HTR-8/SVneo (cell line): ENCODE data around the gene RTN4RL1.
A peak's percentile ranks its signal among the peaks of the same experiment; 100 is the strongest.
"Not testable (repeated sequence)": the region's sequence is repeated elsewhere in the genome, so short reads cannot be mapped to it uniquely, and the experiment has no call there.

ENCODE experiments used
- DNase-seq: peaks from one replicate; pipeline ENCODE4 v3.0.0; 2011; ENCODE audit warnings: low spot score, mixed read lengths; ENCODE audit not compliant: insufficient read length
- FAIRE-seq: peaks from 2 replicates; lab custom pipeline; 2011; peaks lifted over from hg19 to GRCh38; lab: Jason Lieb, UNC

The RTN4RL1 gene

GRCh38 chr17:2008332-2009126 lies 16.6 kb downstream of the RTN4RL1 start:
- FAIRE-seq, result no peak
- no peak for DNase-seq

- FAIRE-seq (no peak), DNase-seq (no peak)
These were observed 20.6 kb downstream of the RTN4RL1 start for GRCh38 chr17:2004435-2004952.

- DNase-seq (no peak), FAIRE-seq (no peak)
These were observed 21.6 kb downstream of the RTN4RL1 start for GRCh38 chr17:2003525-2003924.

GRCh38 chr17:2002767-2003329 lies 22.3 kb downstream of the RTN4RL1 start:
- no peak for DNase-seq
- no peak for FAIRE-seq

- peak; percentile 40 for FAIRE-seq
- DNase-seq, result no peak
These were observed 25.4 kb downstream of the RTN4RL1 start for GRCh38 chr17:1999557-2000251.

- no peak for FAIRE-seq
- DNase-seq, result no peak
These were observed 27.0 kb downstream of the RTN4RL1 start for GRCh38 chr17:1997927-1998742.

DNA sequence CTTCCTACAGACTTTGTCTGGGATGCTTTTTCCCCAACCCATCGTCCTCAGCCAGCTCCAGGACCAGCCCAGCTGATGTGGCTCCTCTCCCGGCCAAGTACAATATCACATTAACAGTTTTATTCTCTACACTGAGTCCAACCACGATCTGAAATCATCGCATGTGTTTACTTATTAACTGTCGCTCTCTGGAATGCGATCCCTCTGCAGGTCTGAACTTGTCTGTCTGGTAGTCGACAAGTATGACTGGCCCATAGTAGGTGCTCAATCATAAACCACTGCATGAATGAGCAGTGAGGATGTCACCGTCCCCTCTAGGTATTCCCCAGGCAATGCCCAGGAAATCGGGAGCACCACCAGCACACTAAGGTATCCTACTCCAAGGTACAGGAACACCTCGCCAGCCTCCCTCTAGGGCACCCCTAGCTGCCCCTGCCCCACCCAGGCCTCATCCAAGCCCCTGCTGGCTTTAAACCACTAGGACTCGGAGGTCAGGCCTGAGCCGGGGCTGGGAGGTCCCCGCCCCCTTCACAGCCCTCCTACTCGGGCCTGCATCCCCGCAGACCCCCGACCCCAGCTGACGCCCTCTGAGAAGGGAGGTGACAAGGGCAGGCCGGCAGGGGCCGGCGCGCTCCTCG lies 27.7 kb downstream of the RTN4RL1 start:
- FAIRE-seq (peak; percentile 99), DNase-seq (peak; percentile 49)

- DNase-seq, result no peak
- no peak for FAIRE-seq
These were observed 28.3 kb downstream of the RTN4RL1 start for GRCh38 chr17:1996800-1997288.

DNA sequence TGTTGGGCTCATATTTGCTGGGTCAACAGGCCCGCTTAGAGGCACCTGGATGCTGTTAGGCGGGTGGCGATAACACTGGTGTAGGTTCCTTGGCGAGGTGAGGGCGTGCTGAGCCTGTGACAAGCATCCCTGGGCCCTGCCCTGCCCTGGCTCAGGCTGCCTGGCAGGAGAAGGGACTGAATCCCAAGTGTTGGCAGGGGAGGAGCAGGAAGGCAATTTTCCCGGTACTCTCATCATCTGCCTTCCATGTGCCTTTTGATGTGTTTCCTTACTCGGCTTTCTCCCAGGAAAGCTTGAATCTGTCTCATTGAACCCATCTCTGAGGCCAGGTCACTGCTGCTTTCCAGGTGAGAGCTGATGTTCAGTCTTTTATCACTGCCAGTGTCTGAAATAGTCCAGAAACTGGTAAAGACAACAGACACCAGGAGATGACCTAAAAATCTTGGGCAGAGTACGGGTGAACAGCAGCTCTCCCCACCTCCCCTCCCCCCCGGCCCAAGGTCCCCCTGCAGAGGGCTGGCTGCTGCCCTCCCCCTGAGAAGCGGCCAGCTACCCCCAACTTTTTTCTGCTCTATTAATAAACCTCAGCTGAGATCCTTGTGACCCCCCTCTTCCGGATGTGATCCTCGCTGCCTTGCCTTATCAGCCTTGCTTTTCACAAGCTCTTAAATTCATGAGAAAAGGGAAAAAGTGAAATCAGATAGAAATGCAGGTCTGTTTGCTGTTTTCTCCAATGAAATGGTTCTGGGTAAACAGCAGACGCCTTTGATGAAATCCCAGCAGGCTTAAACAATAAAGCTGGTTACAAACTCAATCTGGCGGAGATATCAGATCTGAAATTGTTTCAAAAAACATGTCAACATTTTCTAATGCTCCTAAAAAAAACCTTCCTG lies 29.0 kb downstream of the RTN4RL1 start:
- no peak for FAIRE-seq
- no peak for DNase-seq

DNA sequence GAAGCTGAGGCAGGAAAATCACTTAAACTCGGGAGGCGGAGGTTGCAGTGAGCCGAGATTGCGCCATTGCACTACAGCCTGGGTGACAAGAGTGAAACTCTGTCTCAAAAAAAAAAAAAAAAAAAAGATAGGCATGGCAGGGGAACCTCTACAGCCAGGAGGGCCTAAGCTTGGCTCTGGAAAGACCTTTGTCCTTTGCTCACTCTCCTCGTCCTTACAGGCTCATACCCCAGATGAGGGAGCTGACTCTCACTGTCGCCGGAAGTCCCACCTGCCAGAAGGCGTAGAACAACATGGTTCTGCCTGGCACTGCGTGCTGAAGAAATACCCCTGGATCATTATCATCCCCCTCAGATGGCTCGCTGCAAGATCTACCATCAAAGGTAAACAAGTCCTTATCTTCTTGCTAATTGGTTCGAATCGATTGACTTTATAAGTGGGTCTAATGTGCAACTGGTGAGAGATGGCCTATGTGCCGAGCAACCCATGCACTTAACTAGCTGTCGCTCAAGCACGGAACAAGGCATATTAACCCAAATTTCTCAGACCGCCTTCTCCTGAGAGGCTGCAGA lies 29.7 kb downstream of the RTN4RL1 start:
- DNase-seq (no peak), FAIRE-seq (no peak)

GRCh38 chr17:1994707-1995106 lies 30.4 kb downstream of the RTN4RL1 start:
- DNase-seq, result no peak
- no peak for FAIRE-seq

DNA sequence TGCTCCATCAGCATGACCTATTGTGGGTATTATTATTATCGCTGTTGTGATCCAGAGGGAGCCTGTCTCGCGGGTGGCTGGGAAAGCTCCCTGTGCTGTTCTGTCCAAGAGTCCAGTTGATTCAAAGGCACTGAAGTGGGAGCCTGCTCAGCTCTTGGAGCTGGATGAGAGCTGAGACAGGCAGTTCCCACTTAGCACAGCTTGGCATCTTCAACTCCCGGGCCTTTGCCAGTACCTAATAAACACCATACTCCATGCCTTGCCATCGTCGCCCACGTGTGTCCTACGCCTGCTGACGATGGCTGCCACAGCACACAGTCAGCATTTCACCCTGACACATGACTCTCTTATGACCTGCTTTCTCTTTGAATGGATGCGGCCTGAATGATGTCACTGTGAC lies 32.6 kb downstream of the RTN4RL1 start:
- FAIRE-seq (no peak), DNase-seq (no peak)

DNA sequence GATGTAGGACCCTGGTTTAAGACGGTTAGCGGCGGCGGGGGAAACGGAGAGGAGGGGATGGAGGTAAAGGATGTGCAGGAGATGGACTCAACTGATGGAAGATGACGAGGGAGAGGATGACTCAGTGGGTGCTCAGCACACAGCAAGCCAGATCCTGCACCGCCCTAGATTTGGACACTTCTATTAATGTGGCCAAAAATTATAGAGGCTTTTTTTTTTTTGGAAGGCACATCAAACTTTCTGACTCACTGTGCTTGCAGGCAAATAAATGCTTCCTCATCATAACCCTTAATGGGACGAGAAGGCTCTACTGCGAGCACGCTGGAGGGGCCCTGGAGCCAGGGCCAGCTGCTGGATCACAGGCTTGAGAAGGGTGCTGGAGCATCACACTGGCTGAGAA lies 36.0 kb downstream of the RTN4RL1 start:
- peak; percentile 69 for FAIRE-seq
- no peak for DNase-seq

GRCh38 chr17:1986783-1987451 lies 38.2 kb downstream of the RTN4RL1 start:
- no peak for DNase-seq
- no peak for FAIRE-seq

DNA sequence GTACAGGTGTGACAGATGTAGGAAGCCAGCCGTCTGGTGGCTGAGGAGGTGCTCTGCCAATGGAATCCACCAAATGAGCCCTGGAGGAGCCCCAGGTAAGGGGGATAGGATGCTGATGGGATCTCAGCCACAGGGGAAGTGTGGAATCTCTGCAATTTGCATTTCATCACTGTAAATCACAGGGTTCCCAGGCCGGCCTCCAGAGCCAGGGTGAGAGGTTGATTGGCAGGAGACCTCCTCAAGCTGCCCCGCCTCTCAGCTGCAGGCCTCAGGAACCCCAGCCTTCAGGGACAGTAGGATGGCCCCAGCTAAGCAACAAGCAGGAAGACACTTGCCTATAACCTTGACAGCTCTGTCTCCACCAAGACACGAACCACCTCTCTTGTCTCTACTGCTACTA lies 39.4 kb downstream of the RTN4RL1 start:
- DNase-seq, result no peak

DNA sequence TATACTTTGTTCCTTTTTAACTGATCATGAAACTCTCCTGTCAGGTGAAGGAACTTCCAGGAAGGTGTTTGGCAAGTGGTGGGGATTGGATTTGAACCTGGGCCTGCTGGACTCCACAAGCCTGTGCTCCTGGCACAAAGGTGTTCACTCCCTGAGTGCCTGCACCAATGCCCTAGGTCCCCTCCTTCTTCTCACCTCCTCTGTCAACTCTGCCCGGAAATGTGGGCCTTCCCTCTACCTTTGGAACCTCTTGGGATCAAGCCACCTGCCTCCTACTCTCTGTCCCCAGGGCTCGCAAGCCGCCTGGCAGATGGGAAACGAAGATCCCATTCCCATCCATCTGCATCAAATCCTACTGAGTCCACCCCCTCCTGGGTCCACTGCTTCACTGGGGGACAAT lies 40.0 kb downstream of the RTN4RL1 start:
- no peak for FAIRE-seq

More for the DNA sequence above, 39.4 kb downstream of the RTN4RL1 start:
- no peak for FAIRE-seq

GRCh38 chr17:1982793-1983366 lies 42.3 kb downstream of the RTN4RL1 start:
- DNase-seq, FAIRE-seq: not testable (repeated sequence)

More for the DNA sequence above, 40.0 kb downstream of the RTN4RL1 start:
- no peak for DNase-seq
